NT2/D1 (cell line): ENCODE data around the gene SEMA4C.

ENCODE experiments used
- DNase-seq: peaks from one replicate; pipeline ENCODE4 v3.0.0-alpha.2; 2011; ENCODE audit warnings: low read depth, low spot score
- H3K27me3 ChIP-seq: 2 replicates; pipeline ENCODE4 v1.6.0; 2011; ENCODE audit warnings: mild to moderate bottlenecking; ENCODE audit not compliant: insufficient read length, insufficient read depth
- H3K36me3 ChIP-seq: 2 replicates; pipeline ENCODE4 v1.6.1; 2011; ENCODE audit warnings: mild to moderate bottlenecking, low read length, mixed read lengths; ENCODE audit not compliant: insufficient read depth, insufficient read length
- H3K4me1 ChIP-seq: 2 replicates; pipeline ENCODE4 v1.5.1; 2011; ENCODE audit not compliant: insufficient read depth, insufficient read length
- H3K4me3 ChIP-seq: 2 replicates; pipeline ENCODE4 v1.5.1; 2011; ENCODE audit warnings: low read depth; ENCODE audit not compliant: insufficient read length
- H3K9ac ChIP-seq: 2 replicates; pipeline ENCODE4 v1.6.0; 2011; ENCODE audit warnings: low read depth; ENCODE audit not compliant: insufficient read length
- H3K9me3 ChIP-seq: 2 replicates; pipeline ENCODE4 v1.5.1; 2011; ENCODE audit warnings: mild to moderate bottlenecking, low read length; ENCODE audit not compliant: insufficient read depth
- SUZ12 ChIP-seq: IDR thresholded peaks from 2 replicates; pipeline ENCODE4 v1.6.1; 2011; ENCODE audit not compliant: insufficient read length, insufficient read depth; ENCODE audit errors: extremely low read depth
- YY1 ChIP-seq: IDR thresholded peaks from 2 replicates; pipeline ENCODE4 v1.6.1; 2011; ENCODE audit not compliant: insufficient read length, insufficient read depth
- ZNF274 ChIP-seq: IDR thresholded peaks from 2 replicates; pipeline ENCODE4 v1.6.1; 2011; ENCODE audit warnings: mild to moderate bottlenecking, low read depth, low read length

Gene SEMA4C

GRCh38 chr2:96828874-96829273, 41.0 kb downstream of the SEMA4C start:
- peaks cover 63% of the 10 kb centered on the region for H3K36me3 ChIP-seq
- H3K9ac ChIP-seq: no peak overlapping the region
- H3K9me3 ChIP-seq: no peaks in the 10 kb centered on the region
- no peak overlapping the region for H3K4me3 ChIP-seq
- DNase-seq: no peak
- peaks cover 9% of the 10 kb centered on the region for H3K4me1 ChIP-seq
- TF ChIP-seq YY1 (no peak), ZNF274 (no peak), SUZ12 (no peak)
- H3K27me3 ChIP-seq: no peaks in the 10 kb centered on the region

GRCh38 chr2:96828436-96828835, 41.4 kb downstream of the SEMA4C start:
- no peak for DNase-seq

GRCh38 chr2:96826546-96827278, 43.2 kb downstream of the SEMA4C start:
- no peak for DNase-seq
- Histone ChIP-seq H3K9ac (no peak overlapping the region), H3K9me3 (no peaks in the 10 kb centered on the region), H3K27me3 (no peaks in the 10 kb centered on the region), H3K36me3 (peaks cover 70% of the 10 kb centered on the region), H3K4me1 (peaks cover 2% of the 10 kb centered on the region), H3K4me3 (no peak overlapping the region)
- TF ChIP-seq SUZ12 (no peak), ZNF274 (no peak)

More at GRCh38 chr2:96828436-96828835, 41.4 kb downstream of the SEMA4C start:
- TF ChIP-seq YY1: no peak
- no peak for TF ChIP-seq ZNF274
- TF ChIP-seq SUZ12: no peak
- Histone ChIP-seq H3K9me3 (no peaks in the 10 kb centered on the region), H3K4me1 (peaks cover 9% of the 10 kb centered on the region), H3K36me3 (peaks cover 67% of the 10 kb centered on the region), H3K27me3 (no peaks in the 10 kb centered on the region), H3K9ac (no peak overlapping the region), H3K4me3 (no peak overlapping the region)

- no peak for TF ChIP-seq ZNF274
- no peak for TF ChIP-seq SUZ12
- TF ChIP-seq YY1: no peak
- Histone ChIP-seq H3K9ac (no peak overlapping the region), H3K4me1 (no peaks in the 10 kb centered on the region), H3K9me3 (no peaks in the 10 kb centered on the region), H3K4me3 (no peak overlapping the region), H3K36me3 (peaks cover 61% of the 10 kb centered on the region), H3K27me3 (no peaks in the 10 kb centered on the region)
- DNase-seq: no peak
These were observed 44.8 kb downstream of the SEMA4C start for GRCh38 chr2:96825057-96825456.

- H3K36me3 ChIP-seq: peaks cover 57% of the 10 kb centered on the region
These were observed 45.6 kb downstream of the SEMA4C start for GRCh38 chr2:96824079-96824870.

GRCh38 chr2:96823198-96823597, 46.7 kb downstream of the SEMA4C start:
- DNase-seq: no peak
- Histone ChIP-seq H3K36me3 (peaks cover 54% of the 10 kb centered on the region), H3K4me1 (peaks cover 8% of the 10 kb centered on the region), H3K4me3 (no peak overlapping the region), H3K27me3 (no peaks in the 10 kb centered on the region), H3K9ac (no peak overlapping the region), H3K9me3 (no peaks in the 10 kb centered on the region)
- TF ChIP-seq YY1 (no peak), ZNF274 (no peak), SUZ12 (no peak)

More at GRCh38 chr2:96824079-96824870, 45.6 kb downstream of the SEMA4C start:
- DNase-seq: no peak
- H3K9me3 ChIP-seq: no peaks in the 10 kb centered on the region
- H3K4me3 ChIP-seq: no peak overlapping the region
- H3K9ac ChIP-seq: no peak overlapping the region
- TF ChIP-seq SUZ12 (no peak), YY1 (no peak), ZNF274 (no peak)
- no peaks in the 10 kb centered on the region for H3K27me3 ChIP-seq
- H3K4me1 ChIP-seq: peaks cover under 1% of the 10 kb centered on the region

GRCh38 chr2:96822786-96823185, 47.1 kb downstream of the SEMA4C start:
- no peak for DNase-seq
- Histone ChIP-seq H3K36me3 (peaks cover 49% of the 10 kb centered on the region), H3K4me3 (no peak overlapping the region), H3K4me1 (peaks cover 8% of the 10 kb centered on the region), H3K27me3 (peaks cover 3% of the 10 kb centered on the region), H3K9ac (no peak overlapping the region), H3K9me3 (no peaks in the 10 kb centered on the region)
- no peak for TF ChIP-seq YY1
- TF ChIP-seq ZNF274: no peak
- TF ChIP-seq SUZ12: no peak
